NCI-H82 treated with DMSO at 0.1 percent for 48 hours (cell line): ENCODE results near the gene ARHGAP6.
"Not testable (repeated sequence)": the region's sequence is repeated elsewhere in the genome, so short reads cannot be mapped to it uniquely, and the experiment has no call there.

Experiments used
- DNase-seq: peaks from one replicate; lab custom pipeline; 2025; ENCODE audit not compliant: unreplicated experiment; lab: John Stamatoyannopoulos, UW

Gene ARHGAP6

DNA sequence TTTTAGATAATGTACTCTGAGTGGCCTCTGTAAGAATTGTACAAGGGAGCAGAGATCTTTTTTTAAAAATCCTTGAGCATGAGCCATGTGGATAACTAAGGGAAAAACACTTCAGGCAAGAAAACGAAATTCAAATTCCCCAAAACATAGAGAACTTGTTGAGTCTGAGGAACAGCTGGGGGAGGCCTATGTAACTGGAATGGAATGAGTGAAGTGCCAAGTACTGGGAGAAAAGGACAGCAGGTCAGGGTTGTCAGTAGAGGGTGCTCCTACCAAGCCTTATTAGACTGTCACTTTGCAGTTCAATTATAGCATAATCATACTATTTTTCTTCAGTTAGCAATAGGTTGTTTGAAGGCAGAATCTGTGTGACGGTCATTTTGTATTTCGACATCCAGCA, 135.1 kb downstream of the ARHGAP6 start:
- no peak for DNase-seq

DNA sequence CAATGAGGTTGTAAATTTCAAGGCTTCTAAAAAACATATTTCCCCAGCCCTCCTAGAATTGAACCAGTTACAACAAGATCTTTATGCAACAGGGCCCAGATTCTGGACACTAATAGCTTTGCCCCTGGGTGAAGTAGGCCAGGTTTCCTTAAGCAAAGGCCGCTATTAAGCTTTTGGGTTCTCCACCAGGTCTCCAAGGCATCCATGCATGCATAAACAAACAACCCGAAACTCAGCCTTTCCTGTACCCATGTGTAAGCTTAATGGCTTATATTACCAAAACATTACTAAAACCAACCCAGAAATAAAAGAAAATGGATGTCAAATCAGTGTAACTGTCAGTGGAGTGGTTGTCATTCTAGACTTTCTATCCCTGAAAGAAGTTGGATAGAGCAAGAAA, 137.1 kb downstream of the ARHGAP6 start:
- no peak for DNase-seq

DNA sequence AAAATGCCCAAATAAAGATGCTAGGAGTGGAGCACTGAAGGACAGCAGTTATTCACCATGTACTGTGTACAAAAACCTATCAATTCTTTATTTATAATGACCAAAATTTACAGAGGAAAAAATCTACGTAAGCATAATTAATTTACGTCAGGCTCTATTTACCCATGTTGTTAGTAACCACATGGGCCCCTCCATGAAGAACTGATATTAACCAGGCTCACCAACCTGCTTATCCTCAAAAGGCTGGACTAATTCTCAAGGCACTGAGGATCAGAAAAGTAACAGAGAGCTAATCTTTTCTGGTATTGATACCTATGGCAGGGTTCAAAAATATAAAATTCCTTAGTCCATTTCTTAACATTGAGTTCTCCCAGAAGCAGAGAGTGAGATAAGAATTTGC, 140.0 kb downstream of the ARHGAP6 start:
- DNase-seq: no peak

DNA sequence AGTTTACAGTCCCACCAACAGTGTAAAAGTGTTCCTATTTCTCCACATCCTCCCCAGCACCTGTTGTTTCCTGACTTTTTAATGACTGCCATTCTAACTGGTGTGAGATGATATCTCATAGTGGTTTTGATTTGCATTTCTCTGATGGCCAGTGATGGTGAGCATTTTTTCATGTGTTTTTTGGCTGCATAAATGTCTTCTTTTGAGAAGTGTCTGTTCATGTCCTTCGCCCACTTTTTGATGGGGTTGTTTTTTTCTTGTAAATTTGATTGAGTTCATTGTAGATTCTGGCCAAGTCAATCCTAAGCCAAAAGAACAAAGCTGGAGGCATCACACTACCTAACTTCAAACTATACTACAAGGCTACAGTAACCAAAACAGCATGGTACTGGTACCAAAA, 146.5 kb downstream of the ARHGAP6 start:
- DNase-seq: not testable (repeated sequence)

DNA sequence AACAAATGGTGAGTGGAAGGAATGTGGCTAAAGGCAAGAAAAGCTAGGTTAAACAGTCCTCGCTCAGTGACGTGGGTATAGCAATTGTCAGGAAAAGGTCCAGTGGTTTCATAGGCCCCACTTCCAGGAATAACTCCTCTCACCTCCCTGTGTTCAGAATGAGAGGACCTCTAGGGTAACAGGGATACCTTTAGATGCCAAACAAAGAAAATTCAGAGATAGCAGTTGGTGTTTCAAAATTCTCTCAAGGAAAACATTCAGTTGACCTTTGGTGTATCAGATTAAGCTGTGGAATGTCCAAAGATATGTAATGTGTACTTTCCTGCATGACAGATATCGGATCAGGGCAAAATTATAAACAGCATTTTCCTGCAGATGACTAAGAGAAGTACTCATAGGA, 155.9 kb downstream of the ARHGAP6 start:
- no peak for DNase-seq

DNA sequence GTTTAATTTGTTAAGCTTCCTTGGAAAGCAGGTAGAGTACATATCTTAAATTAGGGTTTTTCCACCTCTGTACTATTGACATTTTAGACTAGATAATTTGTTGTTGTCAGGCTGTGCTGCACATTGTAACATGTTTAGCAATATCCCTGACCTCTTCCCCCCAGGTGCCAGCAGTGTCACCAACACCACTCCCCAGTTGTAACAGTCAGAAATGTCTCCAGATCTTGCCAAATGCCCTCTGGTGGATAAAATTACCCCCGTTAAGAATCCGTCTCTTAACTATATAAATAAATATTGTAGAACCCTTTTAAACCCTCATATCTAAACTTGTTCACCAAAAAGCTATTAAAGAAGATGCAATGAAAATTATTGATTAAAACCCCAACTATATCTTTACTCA, 161.5 kb downstream of the ARHGAP6 start:
- DNase-seq: no peak

DNA sequence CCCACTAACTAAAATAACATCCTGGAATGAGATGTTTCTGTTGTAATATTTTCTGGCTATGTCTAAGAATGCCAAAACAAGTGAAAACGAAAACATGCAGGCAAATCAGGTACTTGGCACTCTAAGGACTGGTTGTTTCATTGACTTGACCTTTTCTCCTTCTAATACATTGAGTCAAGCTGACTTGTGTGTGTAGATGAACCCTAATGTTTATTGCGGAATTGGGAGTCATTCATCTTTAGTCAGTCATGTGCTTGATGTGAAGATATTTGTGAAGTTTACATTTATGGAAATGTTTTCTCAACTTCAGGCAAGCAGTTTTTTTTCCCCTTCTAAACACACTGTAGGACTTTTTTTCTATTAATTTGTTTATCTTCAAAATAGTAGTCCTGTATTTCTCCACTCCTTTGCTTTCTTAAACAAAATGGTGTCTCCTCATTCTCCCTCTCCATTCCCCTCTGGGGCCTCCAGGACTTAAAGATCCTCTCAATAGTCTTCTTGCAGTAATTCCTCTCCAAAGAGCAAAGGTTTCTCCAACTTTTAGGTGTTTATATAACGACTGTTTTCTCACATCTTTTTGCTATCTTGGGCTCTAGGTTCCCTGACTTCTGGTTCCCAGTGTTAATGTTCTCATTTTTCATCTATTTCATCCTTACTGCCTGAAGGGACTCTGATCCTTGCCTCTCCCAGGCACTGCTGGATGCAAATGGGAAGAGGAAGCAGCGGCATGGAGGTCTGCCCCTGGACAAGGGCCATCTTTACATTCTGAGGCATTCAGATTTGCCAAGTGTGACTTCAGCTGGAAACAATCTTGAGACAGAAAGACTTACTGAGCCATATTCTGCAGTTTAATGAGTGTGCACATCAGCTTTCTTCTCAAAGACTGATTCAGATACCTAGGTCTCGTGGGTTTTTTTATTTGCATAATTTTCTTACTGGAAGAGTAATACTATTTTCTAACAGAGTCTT, 166.4 kb downstream of the ARHGAP6 start:
- DNase-seq: no peak

DNA sequence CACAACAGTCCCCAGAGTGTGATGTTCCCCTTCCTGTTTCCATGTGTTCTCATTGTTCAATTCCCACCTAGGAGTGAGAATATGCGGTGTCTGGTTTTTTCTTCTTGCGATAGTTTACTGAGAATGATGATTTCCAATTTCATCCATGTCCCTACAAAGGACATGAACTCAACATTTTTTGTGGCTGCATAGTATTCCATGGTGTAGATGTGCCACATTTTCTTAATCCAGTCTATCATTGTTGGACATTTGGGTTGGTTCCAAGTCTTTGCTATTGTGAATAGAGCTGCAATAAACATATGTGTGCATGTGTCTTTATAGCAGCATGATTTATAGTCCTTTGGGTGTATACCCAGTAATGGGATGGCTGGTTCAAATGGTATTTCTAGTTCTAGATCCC, 174.3 kb downstream of the ARHGAP6 start:
- not testable (repeated sequence) for DNase-seq

DNA sequence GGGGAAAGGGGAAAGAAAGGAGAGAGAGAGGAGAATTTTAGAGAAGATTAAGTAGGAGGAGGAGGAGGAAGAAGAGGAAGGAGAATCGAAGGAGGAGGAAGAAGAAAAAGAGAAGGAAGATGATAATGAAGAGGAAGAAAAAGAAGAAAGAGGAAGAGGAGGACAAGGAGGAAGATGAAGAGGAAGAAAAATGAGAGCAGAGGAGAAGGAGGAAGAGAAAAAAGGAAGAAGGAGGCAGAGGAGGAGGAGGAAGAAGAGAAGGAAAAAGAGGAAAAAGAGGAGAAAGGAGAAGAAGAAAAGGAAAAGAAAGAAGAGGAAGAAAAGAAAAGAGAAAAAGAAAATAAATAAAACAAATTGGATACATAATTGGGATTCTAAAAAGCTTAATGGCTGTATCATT, 181.4 kb downstream of the ARHGAP6 start:
- DNase-seq: no peak

DNA sequence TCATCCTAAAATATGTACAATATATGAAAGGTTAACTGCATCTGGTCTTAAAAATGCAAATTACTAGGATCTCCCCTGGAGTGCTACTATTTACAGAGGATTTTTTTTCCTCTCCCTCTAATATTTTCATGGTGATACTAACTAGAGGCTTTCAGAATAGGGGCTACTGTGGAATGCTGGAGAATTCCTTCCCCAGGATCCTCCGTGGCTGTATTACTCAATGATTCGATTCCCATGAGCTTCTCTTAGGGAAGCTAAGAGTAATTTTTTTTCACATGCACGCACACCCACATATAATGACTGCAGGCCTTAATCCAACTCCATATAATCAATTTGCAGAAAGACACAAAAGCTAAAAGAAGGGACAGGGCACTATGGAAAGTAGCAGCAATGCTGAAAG, 184.7 kb downstream of the ARHGAP6 start:
- DNase-seq: no peak

DNA sequence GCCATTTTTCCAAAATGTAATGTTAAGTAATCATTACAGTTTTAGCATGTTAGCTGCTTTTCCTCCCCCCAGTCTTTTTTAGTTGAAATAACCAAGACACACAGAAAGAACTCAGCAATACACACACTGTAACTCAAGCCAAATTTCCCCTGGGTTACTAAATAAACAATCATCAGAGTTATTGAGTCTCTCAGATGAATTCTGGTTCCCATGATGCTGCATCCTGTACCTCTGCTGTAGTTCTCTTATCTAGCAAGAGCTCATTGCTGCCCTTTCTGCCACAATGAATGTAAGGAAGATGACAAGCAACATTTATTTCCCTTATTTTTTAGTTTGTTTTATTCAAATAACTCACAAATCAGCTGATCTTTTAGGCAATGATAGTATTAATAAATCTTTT, 185.1 kb downstream of the ARHGAP6 start:
- DNase-seq: no peak

DNA sequence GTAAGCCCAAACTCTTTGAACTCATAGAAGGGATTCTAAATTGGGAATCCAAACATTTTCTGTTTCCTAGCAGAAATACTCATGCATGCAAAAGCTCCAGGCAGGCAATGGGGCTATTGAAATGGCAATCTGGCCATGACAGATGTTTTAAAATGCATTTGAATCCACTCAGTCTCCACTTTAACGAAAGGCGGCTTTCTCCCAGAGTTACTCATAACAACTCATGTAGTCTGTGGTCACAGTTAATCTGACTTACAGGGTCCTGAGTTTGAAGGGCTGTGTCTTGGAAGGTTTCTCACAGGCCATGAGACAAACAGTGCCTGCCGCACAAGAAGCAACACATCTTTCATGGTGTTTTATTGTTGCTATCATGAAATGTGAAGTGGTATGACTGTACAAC, 186.8 kb downstream of the ARHGAP6 start:
- DNase-seq: no peak

DNA sequence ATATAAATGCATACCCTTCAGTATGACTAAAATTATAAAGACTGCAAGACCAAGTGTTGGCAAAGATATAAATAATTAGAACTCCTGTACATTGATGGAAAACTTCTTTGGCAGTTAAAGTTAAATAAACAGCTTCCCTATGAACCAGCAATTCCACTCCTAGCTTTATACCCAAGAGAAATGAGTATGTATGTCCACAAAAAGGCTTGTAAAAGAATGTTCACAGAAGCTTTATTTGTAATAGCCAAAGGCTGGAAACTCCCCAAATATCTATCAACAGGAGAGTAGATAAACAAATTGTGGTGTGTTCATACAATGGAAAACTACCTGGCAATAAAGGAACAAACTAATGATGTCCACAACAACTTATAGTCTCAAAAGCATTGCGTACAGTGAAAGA, 187.7 kb downstream of the ARHGAP6 start:
- DNase-seq: no peak

DNA sequence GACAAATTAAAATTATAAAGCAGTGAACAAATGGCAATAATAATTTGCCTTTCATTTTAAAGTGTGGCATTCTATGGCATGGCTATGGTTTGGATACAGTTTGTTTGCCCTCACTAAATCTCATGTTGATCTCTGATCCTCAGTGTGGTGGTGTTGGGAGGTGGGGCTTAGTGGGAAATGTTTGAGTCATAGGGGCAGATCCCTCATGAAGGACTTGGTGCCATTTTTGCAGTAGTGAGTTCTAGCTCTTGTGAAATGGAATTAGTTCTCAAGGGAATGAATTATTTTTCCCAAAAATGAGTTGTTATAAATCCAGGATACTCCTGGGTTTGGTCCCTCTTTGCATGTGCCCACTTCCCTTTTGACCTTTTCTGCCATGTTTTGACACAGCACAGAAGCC, 191.1 kb downstream of the ARHGAP6 start:
- DNase-seq: no peak

DNA sequence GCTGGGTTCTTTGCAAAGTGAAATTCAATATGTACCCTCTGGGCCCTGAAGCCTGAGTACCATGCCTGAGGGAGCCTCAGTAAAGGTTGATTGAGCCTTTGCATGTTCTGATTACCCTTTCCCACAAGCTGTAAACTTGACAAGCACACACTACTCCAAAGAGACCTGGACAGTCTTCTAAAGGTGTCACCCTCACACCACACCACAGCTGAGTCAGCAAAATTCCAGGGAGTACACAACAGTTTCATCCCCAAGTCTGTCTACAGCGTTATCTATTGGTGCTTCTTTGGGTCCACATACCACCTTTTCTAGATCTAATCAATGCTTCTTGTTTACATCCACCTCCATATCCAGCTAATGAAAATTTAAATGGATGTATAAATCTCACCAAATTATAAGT, 191.7 kb downstream of the ARHGAP6 start:
- DNase-seq: no peak

DNA sequence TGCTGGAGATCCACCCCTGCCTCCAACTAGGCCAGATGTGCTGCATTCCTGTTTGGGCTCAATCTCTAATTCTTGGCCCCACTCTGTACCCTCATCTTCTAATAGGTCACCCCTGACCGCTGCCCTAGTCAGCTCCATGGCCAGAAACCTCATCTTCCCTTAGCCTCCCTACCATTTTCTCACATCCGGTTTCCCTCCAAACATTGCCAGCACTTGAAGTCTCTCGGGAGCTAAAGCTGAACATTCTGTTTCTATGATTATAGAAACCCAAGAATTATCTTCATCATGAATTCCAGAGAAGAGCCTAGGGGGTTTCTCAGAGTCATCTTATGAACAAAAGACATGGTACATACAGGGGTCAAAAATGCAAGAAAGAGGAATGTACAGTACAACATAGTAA, 192.8 kb downstream of the ARHGAP6 start:
- no peak for DNase-seq

DNA sequence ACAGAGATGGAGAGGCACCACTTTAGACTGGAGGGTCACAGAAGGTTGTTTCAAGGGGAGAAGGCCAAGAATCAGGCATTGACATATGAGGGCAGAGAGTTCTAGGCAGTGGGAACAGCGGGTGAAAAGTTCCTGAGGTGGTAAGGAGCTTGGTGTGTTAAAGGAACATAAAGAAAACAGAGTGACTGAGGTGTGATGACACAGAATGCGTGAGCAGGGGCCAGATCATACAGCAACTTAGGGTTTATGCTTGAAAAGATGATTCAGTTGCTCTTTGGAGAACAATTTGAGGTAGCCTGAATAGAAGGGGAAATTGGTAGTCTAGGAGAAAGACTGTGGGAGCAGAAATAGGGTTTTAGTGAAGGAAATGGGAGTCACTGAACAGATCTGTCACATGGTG, 193.3 kb downstream of the ARHGAP6 start:
- DNase-seq: no peak

DNA sequence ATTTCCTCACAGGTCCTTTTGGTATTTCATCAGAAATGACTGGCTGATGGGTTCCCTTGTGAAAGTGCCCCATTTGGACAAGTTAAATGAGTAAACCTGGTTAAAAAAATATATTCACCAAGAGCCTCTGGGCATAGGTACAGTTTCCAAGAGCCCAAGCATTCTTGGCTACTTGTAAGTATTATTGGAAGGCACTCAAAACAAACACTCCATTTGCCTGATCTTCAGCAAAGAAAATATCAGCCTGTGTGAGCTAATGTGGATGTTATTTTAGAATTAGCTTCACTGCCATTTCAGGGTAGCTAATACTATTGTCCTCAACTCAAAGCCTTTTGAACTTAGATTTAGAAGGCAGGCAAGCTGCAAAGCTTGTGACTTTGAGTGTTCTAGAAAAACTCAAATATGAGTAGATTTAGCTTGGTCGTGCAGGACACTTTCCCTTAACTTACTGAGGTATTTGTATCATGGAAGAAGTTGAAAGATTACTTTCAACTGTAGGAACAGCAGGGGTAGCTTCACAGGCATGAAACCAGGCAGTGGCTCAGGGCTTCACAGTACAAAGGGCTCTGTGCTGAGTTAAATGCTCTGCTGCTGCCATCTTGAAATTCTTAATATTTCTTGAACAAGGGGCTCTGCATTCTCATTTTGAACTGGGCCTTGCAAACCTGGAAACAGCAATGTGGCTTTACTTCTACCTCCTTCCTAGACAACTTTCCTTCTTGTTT, 195.3 kb downstream of the ARHGAP6 start:
- DNase-seq: no peak

DNA sequence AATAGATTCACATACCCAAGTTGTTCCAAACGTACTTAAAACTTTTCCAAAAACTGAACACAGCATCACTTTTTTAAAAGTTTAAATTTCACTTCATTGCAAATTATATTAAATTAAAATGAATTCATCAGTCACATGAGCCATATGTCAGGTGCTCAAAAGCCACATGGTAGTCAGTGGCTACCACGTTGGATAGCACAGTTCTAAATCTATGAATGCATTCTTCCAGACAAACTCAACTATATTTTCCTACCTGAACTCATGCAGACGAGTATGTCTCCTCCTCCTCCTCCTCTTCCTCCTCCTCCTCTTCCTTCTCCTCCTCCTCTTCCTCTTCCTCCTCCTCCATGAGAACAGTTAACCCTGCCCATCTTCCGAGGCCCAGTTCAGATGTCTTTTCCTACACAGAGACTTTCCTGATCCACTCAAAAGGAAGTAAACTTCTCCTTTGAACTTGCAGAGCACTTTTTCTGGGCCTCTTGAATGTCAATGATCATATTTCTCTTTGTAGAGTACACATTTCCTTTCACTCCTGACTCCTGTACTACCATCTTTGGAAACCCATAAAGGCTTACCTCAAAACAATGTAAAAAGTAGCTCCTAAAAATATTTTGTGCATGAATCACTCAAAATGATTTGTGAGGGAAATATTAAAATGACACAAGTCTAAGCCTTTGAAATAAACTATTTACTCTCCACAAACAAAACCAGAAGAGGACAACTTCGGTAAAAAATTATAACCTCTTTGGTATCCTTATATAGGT, 199.9 kb downstream of the ARHGAP6 start:
- no peak for DNase-seq

DNA sequence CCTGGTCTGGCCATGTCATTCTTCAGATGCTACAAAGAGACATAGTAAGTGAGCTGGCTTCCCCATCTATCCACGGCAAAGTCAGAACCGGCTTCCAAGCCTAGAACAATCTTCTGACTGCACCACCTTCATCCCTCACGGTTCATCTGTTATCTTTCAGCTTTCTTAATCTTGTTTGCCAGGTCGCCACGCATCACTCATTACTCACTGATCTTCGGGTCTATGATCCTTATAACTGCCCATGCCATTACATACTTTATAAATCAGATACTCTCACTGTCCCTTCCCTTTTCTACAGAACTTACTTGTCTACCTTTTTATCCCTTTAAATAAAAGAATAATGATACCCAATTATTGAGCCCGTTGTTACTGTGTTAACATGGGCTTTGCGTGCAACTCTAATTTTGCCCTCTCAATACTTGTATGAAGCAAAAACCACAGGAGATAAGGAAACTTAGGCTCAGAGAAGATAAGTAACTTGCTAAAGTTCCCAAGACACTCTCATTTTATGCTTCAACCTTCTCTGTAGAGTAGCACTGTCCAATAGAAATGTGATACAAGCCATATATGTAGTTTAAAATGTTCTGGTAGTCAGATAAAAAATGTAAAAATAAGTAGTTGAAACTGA, 200.8 kb downstream of the ARHGAP6 start:
- peak; percentile 5 for DNase-seq

DNA sequence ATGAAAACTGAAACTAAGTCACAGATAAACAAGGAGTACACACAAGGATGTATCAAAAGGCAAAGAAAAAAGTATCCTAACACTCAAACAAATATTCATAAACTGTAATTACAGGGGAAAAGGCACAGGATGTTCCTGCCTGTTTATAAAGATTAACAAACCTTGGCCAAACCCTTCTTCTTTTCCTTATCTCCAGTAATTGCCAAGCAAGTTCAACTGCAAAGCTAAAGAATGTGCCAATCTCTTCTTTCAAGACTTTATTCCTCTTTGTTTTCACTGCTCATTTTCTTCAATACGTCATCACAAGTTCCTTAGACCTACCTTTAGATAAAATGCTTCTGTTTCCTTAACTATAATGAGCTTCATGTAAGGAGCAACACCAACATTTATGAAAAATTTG, 201.3 kb downstream of the ARHGAP6 start:
- no peak for DNase-seq
